Upper lobe of left lung (tissue), 6 donors: ENCODE data around the gene HSF2. TPM values are rescaled to one million over a fixed set of nuclear protein-coding genes. Genes with fewer than 3 reads are reported as not detected.
"Not testable (repeated sequence)": the region's sequence is repeated elsewhere in the genome, so short reads cannot be mapped to it uniquely, and the experiment has no call there.

ENCODE experiments used
- ATAC-seq, 2 donors: fragments of 200-7000 bp; cut with Tn5 transposase; one replicate each; pipeline ENCODE4 v1.9.1; 2022; ENCODE audit warnings: mild to moderate bottlenecking in 2 of 2, moderate library complexity in 2 of 2; ENCODE audit not compliant: low FRiP score in 2 of 2
- DNase-seq, 2 donors: peaks; one replicate each; pipeline ENCODE4 v3.0.0-alpha.2; 2019 to 2020
- H3K27ac ChIP-seq, 4 donors: fragments of 200-600 bp; sonication (generic); one replicate each; pipeline ENCODE4 v1.5.1; 2016 to 2019
- H3K27me3 ChIP-seq, 4 donors: fragments of 200-600 bp; sonication (generic); one replicate each; pipeline ENCODE4 v1.5.1; 2017 to 2019
- H3K36me3 ChIP-seq, 4 donors: fragments of 200-600 bp; sonication (generic); one replicate each; pipeline ENCODE4 v1.5.1; 2016 to 2019
- H3K4me1 ChIP-seq, 4 donors: fragments of 200-600 bp; sonication (generic); one replicate each; pipeline ENCODE4 v1.5.1; 2018 to 2019
- H3K4me3 ChIP-seq, 4 donors: fragments of 200-600 bp; sonication (generic); one replicate each; pipeline ENCODE4 v1.5.1; 2017 to 2019; ENCODE audit warnings: mild to moderate bottlenecking in 2 of 4, moderate library complexity in 1 of 4
- H3K9me3 ChIP-seq, 4 donors: fragments of 200-600 bp; sonication (generic); one replicate each; pipeline ENCODE4 v1.5.1; 2018 to 2019
- EP300 ChIP-seq, 4 donors: sonication (generic); formaldehyde crosslinking; IDR thresholded peaks; one replicate each; pipeline ENCODE4 v1.5.1; 2017; ENCODE audit warnings: antibody characterized with exemption in 4 of 4, control low read depth in 2 of 4
- POLR2A ChIP-seq, 4 donors: fragments of 450-650 bp; IDR thresholded peaks; one replicate each; pipeline ENCODE4 v1.5.1; 2016 to 2017; ENCODE audit warnings: antibody characterized with exemption in 4 of 4, mild to moderate bottlenecking in 2 of 4
- POLR2AphosphoS5 ChIP-seq, 2 donors: sonication (generic); formaldehyde crosslinking; IDR thresholded peaks; one replicate each; pipeline ENCODE4 v1.5.1; 2017; ENCODE audit warnings: antibody characterized with exemption in 2 of 2
- WGBS, 2 donors: methylation state at CpG; one replicate each; pipeline ENCODE4 v1.1.5; 2017 to 2018; 5-methylcytosine and 5-hydroxymethylcytosine counted together
- total RNA-seq, 6 donors: library from RNA; depleted of rRNA in 4 of 6; stranded (reverse); fragments of >200 nt in 4 of 6; gene quantifications; one replicate each; pipeline versions ENCODE4 v1.1.0 to v1.2.1, GENCODE V29; 2016 to 2021
- TF ChIP-seq, protein P1 (sequence below), 6 experiments: fragments of 450-650 bp in 4 of 6; fragments of 200-600 bp in 2 of 6; sonication (generic) in 2 of 6; IDR thresholded peaks; one replicate each; pipeline ENCODE4 v1.5.1; 2016 to 2019; ENCODE audit warnings: antibody characterized with exemption in 6 of 6
- donor health status: DM: no; HTN: no; CAD: no; lungs with moderate emphysema.
- donor health status: DM: no; HTN: yes; CAD: no; lungs with severe emphysema.

Gene HSF2
- total RNA-seq, 6 donors from 2014 or later = 8.4 to 40.6 (median 14.2) TPM

DNA sequence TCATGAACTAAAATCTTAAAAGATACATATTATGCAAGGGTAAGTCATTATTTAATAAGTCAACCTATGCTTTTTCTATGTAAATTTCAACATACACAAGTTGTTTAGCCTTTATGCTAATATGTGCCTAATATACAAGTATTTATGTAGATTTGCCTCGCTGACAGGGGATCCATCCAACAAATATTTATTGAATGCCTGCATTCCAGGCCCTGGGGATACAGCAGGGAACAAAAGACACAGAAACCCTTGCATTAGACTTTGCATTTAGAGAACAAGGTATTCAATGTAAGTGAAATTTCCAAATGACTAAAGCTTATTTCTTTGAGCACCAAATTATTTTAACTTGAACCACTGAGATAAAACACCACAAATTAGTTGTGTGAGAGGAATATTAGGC is 53.1 kb downstream of the HSF2 start:
- no peak overlapping the region for H3K27ac ChIP-seq
- H3K36me3 ChIP-seq = peaks cover 20 to 96% (median 46%) of the 10 kb centered on the region in 4 donors
- no peak overlapping the region for H3K4me3 ChIP-seq
- WGBS, 2 donors = 70 to 74% methylated on average over 1 of the region's 1 CpG
- no peaks in the 10 kb centered on the region for H3K27me3 ChIP-seq
- DNase-seq (no peak), ATAC-seq (no peak)
- H3K9me3 ChIP-seq = no peaks in the 10 kb centered on the region
- TF ChIP-seq, protein P1, sequence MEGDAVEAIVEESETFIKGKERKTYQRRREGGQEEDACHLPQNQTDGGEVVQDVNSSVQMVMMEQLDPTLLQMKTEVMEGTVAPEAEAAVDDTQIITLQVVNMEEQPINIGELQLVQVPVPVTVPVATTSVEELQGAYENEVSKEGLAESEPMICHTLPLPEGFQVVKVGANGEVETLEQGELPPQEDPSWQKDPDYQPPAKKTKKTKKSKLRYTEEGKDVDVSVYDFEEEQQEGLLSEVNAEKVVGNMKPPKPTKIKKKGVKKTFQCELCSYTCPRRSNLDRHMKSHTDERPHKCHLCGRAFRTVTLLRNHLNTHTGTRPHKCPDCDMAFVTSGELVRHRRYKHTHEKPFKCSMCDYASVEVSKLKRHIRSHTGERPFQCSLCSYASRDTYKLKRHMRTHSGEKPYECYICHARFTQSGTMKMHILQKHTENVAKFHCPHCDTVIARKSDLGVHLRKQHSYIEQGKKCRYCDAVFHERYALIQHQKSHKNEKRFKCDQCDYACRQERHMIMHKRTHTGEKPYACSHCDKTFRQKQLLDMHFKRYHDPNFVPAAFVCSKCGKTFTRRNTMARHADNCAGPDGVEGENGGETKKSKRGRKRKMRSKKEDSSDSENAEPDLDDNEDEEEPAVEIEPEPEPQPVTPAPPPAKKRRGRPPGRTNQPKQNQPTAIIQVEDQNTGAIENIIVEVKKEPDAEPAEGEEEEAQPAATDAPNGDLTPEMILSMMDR (IDR thresholded peaks at IDR 0.05) = no peak
- TF ChIP-seq POLR2A (IDR thresholded peaks at IDR 0.05) = no peak
- peaks cover 0 to 5% (median 0%) of the 10 kb centered on the region in 4 donors for H3K4me1 ChIP-seq

- no peaks in the 10 kb centered on the region for H3K27me3 ChIP-seq
- peaks cover 19 to 86% (median 41%) of the 10 kb centered on the region in 4 donors for H3K36me3 ChIP-seq
- WGBS, 2 donors = 82 to 89% methylated on average over 4 of the region's 4 CpGs
- ATAC-seq (no peak), DNase-seq (no peak)
- H3K4me3 ChIP-seq = no peak overlapping the region
- peaks cover 11 to 25% (median 12%) of the 10 kb centered on the region in 4 donors for H3K4me1 ChIP-seq
- TF ChIP-seq POLR2AphosphoS5 (IDR thresholded peaks at IDR 0.05) (no peak), EP300 (IDR thresholded peaks at IDR 0.05) (no peak), POLR2A (IDR thresholded peaks at IDR 0.05) (no peak)
- TF ChIP-seq, protein P1 (IDR thresholded peaks at IDR 0.05) = no peak
- H3K9me3 ChIP-seq = no peaks in the 10 kb centered on the region
- H3K27ac ChIP-seq = no peak overlapping the region
Observed at GRCh38 chr6:122454673-122455072, 55.2 kb downstream of the HSF2 start.

DNA sequence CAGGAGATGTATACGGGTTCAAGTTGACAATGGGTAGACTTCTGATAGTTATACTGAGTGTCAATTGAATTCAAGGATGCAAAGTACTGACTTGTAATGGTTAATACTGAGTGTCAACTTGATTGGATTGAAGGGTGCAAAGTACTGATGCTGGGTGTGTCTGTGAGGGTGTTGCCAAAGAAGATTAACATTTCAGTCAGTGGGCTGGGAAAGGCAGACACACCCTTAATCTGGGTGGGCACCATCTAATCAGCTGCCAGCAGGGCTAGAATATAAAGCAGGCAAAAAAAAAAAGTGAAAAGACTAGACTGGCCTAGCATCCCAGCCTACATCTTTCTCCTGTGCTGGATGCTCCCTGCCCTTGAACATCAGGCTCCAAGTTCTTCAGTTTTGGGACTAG is 55.7 kb downstream of the HSF2 start:
- H3K27ac ChIP-seq, ATAC-seq, H3K27me3 ChIP-seq, H3K4me3 ChIP-seq, DNase-seq, H3K9me3 ChIP-seq: not testable (repeated sequence)
- Histone ChIP-seq H3K36me3 (peaks cover 18 to 83% (median 36%) of the 10 kb centered on the region in 4 donors), H3K4me1 (peaks cover 15 to 30% (median 17%) of the 10 kb centered on the region in 4 donors)
- WGBS, 2 donors = 96% methylated on average over 1 of the region's 1 CpG

- Histone ChIP-seq H3K9me3 (no peaks in the 10 kb centered on the region), H3K4me3 (no peak overlapping the region), H3K4me1 (peaks cover 20 to 55% (median 34%) of the 10 kb centered on the region in 4 donors), H3K36me3 (peaks cover 7 to 55% (median 15%) of the 10 kb centered on the region in 4 donors), H3K27me3 (no peaks in the 10 kb centered on the region), H3K27ac (no peak overlapping the region)
- no peak for ATAC-seq
- no peak for TF ChIP-seq EP300 (IDR thresholded peaks at IDR 0.05)
- no peak for TF ChIP-seq POLR2A (IDR thresholded peaks at IDR 0.05)
- TF ChIP-seq, protein P1 (IDR thresholded peaks at IDR 0.05) = no peak
- no peak for TF ChIP-seq POLR2AphosphoS5 (IDR thresholded peaks at IDR 0.05)
- no peak for DNase-seq
- 85 to 92% methylated on average over 1 of the region's 1 CpG for WGBS, 2 donors
Observed at GRCh38 chr6:122458087-122458486, 58.6 kb downstream of the HSF2 start.

DNA sequence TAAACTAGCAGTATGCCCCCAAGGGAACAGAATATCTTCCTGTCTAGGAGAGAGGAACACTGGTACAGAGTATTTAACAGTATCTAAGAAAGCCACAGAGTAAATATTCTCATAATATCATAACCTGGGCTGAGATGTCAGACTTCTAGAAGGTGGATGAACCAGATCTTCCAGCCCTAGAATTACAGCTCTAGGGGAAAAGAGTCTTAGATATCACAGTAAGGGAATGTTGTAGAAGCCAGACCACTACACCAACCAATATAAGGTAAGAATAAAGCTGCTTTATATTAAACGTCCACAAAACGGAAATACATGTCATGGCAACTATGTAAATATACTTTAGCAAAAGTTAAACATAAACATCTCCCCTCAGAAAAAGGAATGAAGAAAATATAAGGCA is 59.8 kb downstream of the HSF2 start:
- peaks cover 0 to 43% (median 10%) of the 10 kb centered on the region in 4 donors for H3K36me3 ChIP-seq
- H3K9me3 ChIP-seq = no peaks in the 10 kb centered on the region
- DNase-seq (no peak), ATAC-seq (no peak)
- H3K4me3 ChIP-seq = no peak overlapping the region
- 36 to 38% methylated on average over 2 of the region's 2 CpGs for WGBS, 2 donors
- no peak overlapping the region for H3K27ac ChIP-seq
- peaks cover 20 to 55% (median 39%) of the 10 kb centered on the region in 4 donors for H3K4me1 ChIP-seq
- no peak for TF ChIP-seq EP300 (IDR thresholded peaks at IDR 0.05)
- no peak for TF ChIP-seq POLR2AphosphoS5 (IDR thresholded peaks at IDR 0.05)
- TF ChIP-seq, protein P1 (IDR thresholded peaks at IDR 0.05) = no peak
- no peak for TF ChIP-seq POLR2A (IDR thresholded peaks at IDR 0.05)
- no peaks in the 10 kb centered on the region for H3K27me3 ChIP-seq

DNA sequence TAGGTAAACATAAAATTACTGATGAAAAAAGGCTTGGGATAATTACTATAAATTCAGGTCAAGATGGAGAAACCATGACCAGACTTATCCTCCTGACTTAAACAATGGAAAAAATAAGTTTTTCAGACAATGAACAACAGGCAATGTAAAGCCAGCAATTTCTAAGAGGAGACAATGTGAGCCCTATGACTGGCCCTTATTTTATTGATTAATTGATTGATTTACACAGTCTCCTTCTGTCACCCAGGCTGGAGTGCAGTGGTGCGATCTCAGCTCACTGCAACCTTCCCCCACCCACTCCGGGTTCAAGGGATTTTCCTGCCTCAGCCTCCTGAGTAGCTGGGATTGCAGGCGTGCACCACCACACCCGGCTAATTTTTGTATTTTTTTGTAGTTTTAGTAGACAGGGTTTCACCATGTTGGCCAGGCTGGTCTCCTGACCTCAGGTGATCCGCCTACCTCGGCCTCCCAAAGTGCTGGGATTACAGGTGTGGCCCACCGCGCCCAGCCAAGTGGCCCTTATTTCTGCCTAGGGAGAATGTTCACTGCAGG is 60.5 kb downstream of the HSF2 start:
- WGBS, 2 donors = 91 to 98% methylated on average over 8 of the region's 8 CpGs
- H3K4me3 ChIP-seq, H3K27me3 ChIP-seq, H3K27ac ChIP-seq, DNase-seq, ATAC-seq, H3K9me3 ChIP-seq: not testable (repeated sequence)
- peaks cover 26 to 57% (median 41%) of the 10 kb centered on the region in 4 donors for H3K4me1 ChIP-seq
- peaks cover 0 to 36% (median 7%) of the 10 kb centered on the region in 4 donors for H3K36me3 ChIP-seq
